SW 1271 (cell line): ENCODE data around the gene OR2B3.
"Not testable (repeated sequence)": the region's sequence is repeated elsewhere in the genome, so short reads cannot be mapped to it uniquely, and the experiment has no call there.

ENCODE experiments used
- DNase-seq, 2 experiments: peaks; one replicate each; lab custom pipeline; 2025; lab: John Stamatoyannopoulos, UW

OR2B3 gene

GRCh38 chr6:29087213-29087612 is at the start of gene OR2B3:
Gene OR2B3 (minus strand): TSS chr6:29087313. CDS start chr6:29087248, 65 bp downstream.
- DNase-seq, result no peak

- no peak for DNase-seq
Observed at GRCh38 chr6:29131691-29132090, 44.6 kb upstream of the OR2B3 start.

- DNase-seq, result no peak
Observed at GRCh38 chr6:29130644-29131043, 43.5 kb upstream of the OR2B3 start.

GRCh38 chr6:29129326-29130012 is 42.4 kb upstream of the OR2B3 start:
- DNase-seq, result no peak

- DNase-seq, result not testable (repeated sequence)
Observed at GRCh38 chr6:29114964-29115363, 27.9 kb upstream of the OR2B3 start.

- no peak for DNase-seq
Observed at GRCh38 chr6:29112135-29112534, 25.0 kb upstream of the OR2B3 start.

- no peak for DNase-seq
Observed at GRCh38 chr6:29107758-29108157, 20.6 kb upstream of the OR2B3 start, which contains the start of gene OR2J3. Gene OR2J3 (plus strand): TSS chr6:29108058. CDS start chr6:29111891, 3,833 bp downstream.

GRCh38 chr6:29099190-29099589 is 12.1 kb upstream of the OR2B3 start, which contains the start of gene OR2J1:
Gene OR2J1 (plus strand): TSS chr6:29099490. CDS start chr6:29100943, 1,453 bp downstream.
- no peak for DNase-seq

- DNase-seq, result no peak
Observed at GRCh38 chr6:29097803-29098202, 10.7 kb upstream of the OR2B3 start.

- no peak for DNase-seq
Observed at GRCh38 chr6:29092957-29093356, 5.8 kb upstream of the OR2B3 start.

- no peak for DNase-seq
Observed at GRCh38 chr6:29082457-29082856, 4.7 kb downstream of the OR2B3 start.

- no peak for DNase-seq
Observed at GRCh38 chr6:29081312-29081711, 5.8 kb downstream of the OR2B3 start.

GRCh38 chr6:29079203-29079602 is 7.9 kb downstream of the OR2B3 start:
- no peak for DNase-seq

GRCh38 chr6:29071831-29072723 is 15.0 kb downstream of the OR2B3 start:
- peak in 1 of 2 experiments; percentile 36 for DNase-seq

GRCh38 chr6:29051680-29052079 is 35.4 kb downstream of the OR2B3 start:
- DNase-seq, result no peak

- no peak for DNase-seq
Observed at GRCh38 chr6:29045075-29045474, 42.0 kb downstream of the OR2B3 start, which contains the start of gene OR2W1. Gene OR2W1 (minus strand): TSS chr6:29045175. CDS start chr6:29045175, 0 bp downstream.
